HEK293 (cell line): ENCODE measurements around the gene FRMD5.

Source experiments
- CTCF ChIA-PET: fragments of 350-600 bp; formaldehyde crosslinking; extraction: SDS; loops from one replicate; lab custom pipeline; 2021; ENCODE audit warnings: antibody characterized with exemption; lab: Yijun Ruan, JAX
- POLR2A ChIA-PET: fragments of 300-600 bp; formaldehyde crosslinking; extraction: SDS; loops from one replicate; lab custom pipeline; 2020; ENCODE audit warnings: antibody characterized with exemption, inconsistent platforms; lab: Yijun Ruan, JAX
- H3K27ac ChIP-seq: fragments of 200-500 bp; sonication (Bioruptor generic); 2 replicates; pipeline ENCODE4 v1.5.1; 2014; ENCODE audit warnings: low read depth, low read length, control low read depth, inconsistent platforms; ENCODE audit errors: extremely low read depth
- H3K36me3 ChIP-seq, 2 experiments: fragments of 200-500 bp in 1 of 2; sonication (Bioruptor generic) in 1 of 2; 1 replicate in 1 of 2; 2 replicates in 1 of 2; pipeline ENCODE4 v1.5.1; 2014 to 2017; ENCODE audit warnings: inconsistent platforms in 2 of 2, low read length in 2 of 2; ENCODE audit not compliant: control insufficient read depth in 2 of 2, insufficient read depth in 1 of 2
- H3K4me1 ChIP-seq: fragments of 200-500 bp; sonication (Bioruptor generic); 2 replicates; pipeline ENCODE4 v1.5.1; 2014; ENCODE audit warnings: mild to moderate bottlenecking, low read length, inconsistent platforms; ENCODE audit not compliant: control insufficient read depth, insufficient read depth
- H3K4me3 ChIP-seq: 2 replicates; pipeline ENCODE4 v1.5.1; 2011; ENCODE audit warnings: low read depth, mild to moderate bottlenecking, control low read depth, low read length, moderate library complexity
- H3K9me3 ChIP-seq: fragments of 200-500 bp; sonication (Bioruptor generic); 2 replicates; pipeline ENCODE4 v1.5.1; 2014; ENCODE audit warnings: low read depth, low read length, inconsistent platforms; ENCODE audit not compliant: control insufficient read depth, insufficient read depth
- EGR2 ChIP-seq: fragments of 450-650 bp; formaldehyde crosslinking; IDR thresholded peaks from 2 replicates; pipeline ENCODE4 v1.5.1; 2016; ENCODE audit warnings: low read depth, missing biosample characterization, missing genetic modification characterization
- KLF17 ChIP-seq: fragments of 450-650 bp; formaldehyde crosslinking; IDR thresholded peaks from 2 replicates; pipeline ENCODE4 v1.5.1; 2016; ENCODE audit warnings: missing biosample characterization, missing genetic modification characterization
- REST ChIP-seq: fragments of 450-650 bp; formaldehyde crosslinking; IDR thresholded peaks from 2 replicates; pipeline ENCODE4 v1.5.1; 2016; ENCODE audit warnings: missing biosample characterization, missing genetic modification characterization
- WT1 ChIP-seq: fragments of 450-650 bp; formaldehyde crosslinking; IDR thresholded peaks from 2 replicates; pipeline ENCODE4 v1.5.1; 2016; ENCODE audit warnings: missing biosample characterization, missing genetic modification characterization
- YY1 ChIP-seq: fragments of 450-650 bp; formaldehyde crosslinking; IDR thresholded peaks from 2 replicates; pipeline ENCODE4 v1.5.1; 2018; ENCODE audit warnings: missing biosample characterization, missing genetic modification characterization
- ZNF121 ChIP-seq: fragments of 450-650 bp; formaldehyde crosslinking; IDR thresholded peaks from 2 replicates; pipeline ENCODE4 v1.5.1; 2016; ENCODE audit warnings: missing biosample characterization, missing genetic modification characterization
- ZNF138 ChIP-seq: fragments of 450-650 bp; formaldehyde crosslinking; IDR thresholded peaks from 2 replicates; pipeline ENCODE4 v1.5.1; 2016; ENCODE audit warnings: missing biosample characterization, missing genetic modification characterization, borderline replicate concordance
- ZNF202 ChIP-seq: fragments of 450-650 bp; formaldehyde crosslinking; IDR thresholded peaks from 2 replicates; pipeline ENCODE4 v1.5.1; 2016; ENCODE audit warnings: missing biosample characterization, missing genetic modification characterization, borderline replicate concordance
- ZNF221 ChIP-seq: fragments of 450-650 bp; formaldehyde crosslinking; IDR thresholded peaks from 2 replicates; pipeline ENCODE4 v1.5.1; 2017; ENCODE audit warnings: missing biosample characterization, missing genetic modification characterization, borderline replicate concordance
- ZNF239 ChIP-seq: fragments of 450-650 bp; formaldehyde crosslinking; IDR thresholded peaks from 2 replicates; pipeline ENCODE4 v1.5.1; 2016; ENCODE audit warnings: missing biosample characterization, missing genetic modification characterization
- ZNF274 ChIP-seq, 2 experiments: fragments of 200-500 bp in 1 of 2; fragments of 450-650 bp in 1 of 2; sonication (Bioruptor generic) in 1 of 2; formaldehyde crosslinking in 1 of 2; IDR thresholded peaks; 2 replicates each; pipeline versions ENCODE4 v1.5.1 to v1.6.1; 2014 to 2016; ENCODE audit warnings: borderline replicate concordance in 1 of 2, inconsistent platforms in 1 of 2, low read length in 1 of 2, missing biosample characterization in 1 of 2, missing genetic modification characterization in 1 of 2
- ZNF37A ChIP-seq: fragments of 450-650 bp; IDR thresholded peaks from 2 replicates; pipeline ENCODE4 v1.5.1; 2018; ENCODE audit warnings: missing biosample characterization, missing genetic modification characterization
- ZNF426 ChIP-seq: fragments of 450-650 bp; formaldehyde crosslinking; IDR thresholded peaks from 2 replicates; pipeline ENCODE4 v1.5.1; 2017; ENCODE audit warnings: missing biosample characterization, missing genetic modification characterization, mild to moderate bottlenecking, inconsistent platforms, moderate library complexity
- ZNF514 ChIP-seq: fragments of 450-650 bp; formaldehyde crosslinking; IDR thresholded peaks from 2 replicates; pipeline ENCODE4 v1.5.1; 2016; ENCODE audit warnings: missing biosample characterization, missing genetic modification characterization
- ZNF558 ChIP-seq: fragments of 450-650 bp; formaldehyde crosslinking; IDR thresholded peaks from 2 replicates; pipeline ENCODE4 v1.5.1; 2016; ENCODE audit warnings: missing biosample characterization, missing genetic modification characterization
- ZNF610 ChIP-seq: fragments of 450-650 bp; formaldehyde crosslinking; IDR thresholded peaks from 2 replicates; pipeline ENCODE4 v1.5.1; 2016; ENCODE audit warnings: missing biosample characterization, missing genetic modification characterization, borderline replicate concordance
- ZNF623 ChIP-seq: fragments of 450-650 bp; formaldehyde crosslinking; IDR thresholded peaks from 2 replicates; pipeline ENCODE4 v1.5.1; 2016; ENCODE audit warnings: missing biosample characterization, missing genetic modification characterization
- ZNF664 ChIP-seq: fragments of 450-650 bp; formaldehyde crosslinking; IDR thresholded peaks from 2 replicates; pipeline ENCODE4 v1.5.1; 2016; ENCODE audit warnings: missing biosample characterization, missing genetic modification characterization
- ZSCAN30 ChIP-seq: fragments of 450-650 bp; IDR thresholded peaks from 2 replicates; pipeline ENCODE4 v1.5.1; 2018; ENCODE audit warnings: missing biosample characterization, mild to moderate bottlenecking, missing genetic modification characterization, moderate library complexity
- TF ChIP-seq, protein P1 (sequence below): fragments of 450-650 bp; formaldehyde crosslinking; IDR thresholded peaks from 2 replicates; pipeline ENCODE4 v1.5.1; 2017; ENCODE audit warnings: missing biosample characterization, missing genetic modification characterization
- TF ChIP-seq, protein P2 (sequence below): fragments of 450-650 bp; IDR thresholded peaks from 2 replicates; pipeline ENCODE4 v1.5.1; 2018; ENCODE audit warnings: missing biosample characterization, missing genetic modification characterization

Gene FRMD5

DNA sequence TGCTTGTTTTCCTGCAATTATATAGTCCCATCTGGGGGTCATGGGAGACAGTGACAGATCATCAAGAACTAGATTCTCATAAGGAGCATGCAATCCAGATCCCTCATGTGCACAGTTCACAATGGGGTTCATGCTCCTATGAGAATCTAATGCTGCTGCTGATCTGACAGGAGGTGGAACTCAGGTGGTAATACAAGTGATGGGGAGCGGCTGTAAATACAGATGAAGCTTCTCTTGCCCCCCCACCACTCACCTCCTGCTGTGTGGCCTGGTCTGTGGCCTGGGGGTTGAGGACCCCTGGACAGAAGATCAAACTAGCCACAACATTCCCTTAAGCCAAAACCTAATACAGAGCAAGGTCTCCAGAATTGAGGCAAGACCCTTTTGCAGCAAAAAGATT, 207.1 kb downstream of the FRMD5 start:
- Histone ChIP-seq H3K4me3 (no peak overlapping the region), H3K4me1 (no peaks in the 10 kb centered on the region), H3K9me3 (no peaks in the 10 kb centered on the region), H3K36me3 (peaks cover 0 to 4% of the 10 kb centered on the region in 2 experiments; a peak in 1 of 3 replicates), H3K27ac (no peak overlapping the region)
- TF ChIP-seq ZNF610 (tag by site-specific recombination): peak; percentile 98
- TF ChIP-seq, protein P1, sequence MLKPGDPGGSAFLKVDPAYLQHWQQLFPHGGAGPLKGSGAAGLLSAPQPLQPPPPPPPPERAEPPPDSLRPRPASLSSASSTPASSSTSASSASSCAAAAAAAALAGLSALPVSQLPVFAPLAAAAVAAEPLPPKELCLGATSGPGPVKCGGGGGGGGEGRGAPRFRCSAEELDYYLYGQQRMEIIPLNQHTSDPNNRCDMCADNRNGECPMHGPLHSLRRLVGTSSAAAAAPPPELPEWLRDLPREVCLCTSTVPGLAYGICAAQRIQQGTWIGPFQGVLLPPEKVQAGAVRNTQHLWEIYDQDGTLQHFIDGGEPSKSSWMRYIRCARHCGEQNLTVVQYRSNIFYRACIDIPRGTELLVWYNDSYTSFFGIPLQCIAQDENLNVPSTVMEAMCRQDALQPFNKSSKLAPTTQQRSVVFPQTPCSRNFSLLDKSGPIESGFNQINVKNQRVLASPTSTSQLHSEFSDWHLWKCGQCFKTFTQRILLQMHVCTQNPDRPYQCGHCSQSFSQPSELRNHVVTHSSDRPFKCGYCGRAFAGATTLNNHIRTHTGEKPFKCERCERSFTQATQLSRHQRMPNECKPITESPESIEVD (tag by site-specific recombination): no peak
- ChIA-PET POLR2A (no interaction called here), CTCF (interaction anchor here (0.5 kb wide), 1 partner anchor 13 kb away, joined by 3 read pairs; no protein-coding TSS in a partner anchor)

- Histone ChIP-seq H3K4me3 (no peak overlapping the region), H3K9me3 (no peaks in the 10 kb centered on the region), H3K4me1 (no peaks in the 10 kb centered on the region), H3K27ac (no peak overlapping the region), H3K36me3 (peaks cover 0 to 4% of the 10 kb centered on the region in 2 experiments; a peak in 1 of 3 replicates)
- TF ChIP-seq WT1 (tag by site-specific recombination) (no peak), ZNF514 (tag by site-specific recombination) (no peak), ZNF426 (tag by site-specific recombination) (no peak), EGR2 (tag by site-specific recombination) (no peak), ZNF664 (tag by site-specific recombination) (no peak), ZNF239 (tag by site-specific recombination) (no peak), ZNF138 (tag by site-specific recombination) (no peak), ZNF202 (tag by site-specific recombination) (no peak), KLF17 (tag by site-specific recombination) (no peak), YY1 (tag by site-specific recombination) (no peak), ZSCAN30 (tag by site-specific recombination) (no peak), ZNF274 (IDR thresholded peaks at IDR 0.05; ENCODE audit: low read length) (no peak), ZNF274 (tag by site-specific recombination; IDR thresholded peaks at IDR 0.05; ENCODE audit: borderline replicate concordance) (no peak), ZNF37A (tag by site-specific recombination) (no peak)
- TF ChIP-seq, protein P2, sequence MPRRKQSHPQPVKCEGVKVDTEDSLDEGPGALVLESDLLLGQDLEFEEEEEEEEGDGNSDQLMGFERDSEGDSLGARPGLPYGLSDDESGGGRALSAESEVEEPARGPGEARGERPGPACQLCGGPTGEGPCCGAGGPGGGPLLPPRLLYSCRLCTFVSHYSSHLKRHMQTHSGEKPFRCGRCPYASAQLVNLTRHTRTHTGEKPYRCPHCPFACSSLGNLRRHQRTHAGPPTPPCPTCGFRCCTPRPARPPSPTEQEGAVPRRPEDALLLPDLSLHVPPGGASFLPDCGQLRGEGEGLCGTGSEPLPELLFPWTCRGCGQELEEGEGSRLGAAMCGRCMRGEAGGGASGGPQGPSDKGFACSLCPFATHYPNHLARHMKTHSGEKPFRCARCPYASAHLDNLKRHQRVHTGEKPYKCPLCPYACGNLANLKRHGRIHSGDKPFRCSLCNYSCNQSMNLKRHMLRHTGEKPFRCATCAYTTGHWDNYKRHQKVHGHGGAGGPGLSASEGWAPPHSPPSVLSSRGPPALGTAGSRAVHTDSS (tag by site-specific recombination): no peak
- ChIA-PET POLR2A (no interaction called here), CTCF (no interaction called here)
These were observed 208.9 kb downstream of the FRMD5 start for GRCh38 chr15:43985976-43986680.

GRCh38 chr15:43981576-43981975, 213.5 kb downstream of the FRMD5 start:
- Histone ChIP-seq H3K4me1 (no peaks in the 10 kb centered on the region), H3K4me3 (no peak overlapping the region), H3K9me3 (no peaks in the 10 kb centered on the region), H3K27ac (no peak overlapping the region), H3K36me3 (no peaks in the 10 kb centered on the region)
- POLR2A ChIA-PET: no interaction called here
- CTCF ChIA-PET: interaction anchor here (0.6 kb wide), 2 partner anchors 42 to 105 kb away, joined by 3 to 4 read pairs; no protein-coding TSS in a partner anchor
- TF ChIP-seq ZNF558 (tag by site-specific recombination): no peak
- TF ChIP-seq ZNF221 (tag by site-specific recombination): no peak
- no peak for TF ChIP-seq REST (tag by site-specific recombination)
- no peak for TF ChIP-seq ZNF623 (tag by site-specific recombination)
- no peak for TF ChIP-seq ZNF138 (tag by site-specific recombination)
- TF ChIP-seq ZNF121 (tag by site-specific recombination): no peak
- TF ChIP-seq ZNF274 (IDR thresholded peaks at IDR 0.05; ENCODE audit: low read length): no peak
- TF ChIP-seq ZNF274 (tag by site-specific recombination; IDR thresholded peaks at IDR 0.05; ENCODE audit: borderline replicate concordance): no peak
